Left renal cortex interstitium (tissue), 4 donors: ENCODE data around the gene RPL28. TPM values are rescaled to one million over a fixed set of nuclear protein-coding genes. Genes with fewer than 3 reads are reported as not detected.

Source experiments
- DNase-seq, 4 donors: peaks; one replicate each; pipeline ENCODE4 v3.0.0-alpha.2; 2013; ENCODE audit warnings: low read depth in 4 of 4, low spot score in 2 of 4, missing footprints in 1 of 4
- polyA plus RNA-seq, 4 donors: library from polyadenylated mRNA; unstranded; fragments of 120-200 nt; gene quantifications; one replicate each; pipeline ENCODE4 v1.2.1, GENCODE V29; 2013; ENCODE audit not compliant: insufficient read length in 4 of 4

The RPL28 gene
- polyA plus RNA-seq = 1,000 to 10,000 TPM in 3 of 4 donors, 100 to 1,000 TPM in 1; 826 to 1,568 (median 1,229) TPM

DNA sequence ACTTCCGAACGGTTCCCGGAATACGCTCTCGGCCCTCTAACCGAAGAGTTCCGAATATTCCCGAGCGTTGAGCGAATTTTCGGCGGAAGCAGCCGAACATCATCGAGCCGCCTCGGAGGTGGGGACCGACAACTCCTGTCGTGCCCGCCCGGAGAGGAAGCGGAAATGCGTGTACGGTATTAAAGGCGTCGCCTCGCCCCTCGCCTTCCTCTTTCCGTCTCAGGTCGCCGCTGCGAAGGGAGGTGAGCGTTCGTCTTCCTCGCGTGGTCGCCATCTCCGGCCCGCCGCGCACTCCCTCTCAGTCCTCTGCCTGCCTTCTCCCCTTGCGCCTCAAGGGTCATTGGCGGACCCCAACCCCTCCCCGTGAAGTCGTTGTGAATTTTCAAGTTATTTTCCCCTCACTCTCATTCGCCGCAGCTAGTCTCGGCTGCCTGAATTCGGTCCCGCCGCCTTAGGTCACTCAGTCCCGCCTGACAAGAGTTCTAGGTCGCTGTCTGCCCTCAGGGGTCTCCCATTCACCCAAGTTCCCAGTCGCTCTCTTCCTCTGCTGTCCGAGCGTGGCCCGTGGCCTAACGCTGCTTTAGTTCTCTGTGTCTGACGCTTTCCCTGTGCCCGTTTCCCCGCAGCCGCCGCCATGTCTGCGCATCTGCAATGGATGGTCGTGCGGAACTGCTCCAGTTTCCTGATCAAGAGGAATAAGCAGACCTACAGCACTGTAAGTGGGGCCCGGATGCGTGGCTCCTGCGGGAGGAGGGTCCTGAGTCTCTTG, at the start of gene RPL28:
RPL28 (plus strand) TSS at position 209 of the 769 bp plus-strand sequence; CDS start at position 635, 426 bp downstream.
- peak; percentile 97 to 99 (median 98) for DNase-seq

DNA sequence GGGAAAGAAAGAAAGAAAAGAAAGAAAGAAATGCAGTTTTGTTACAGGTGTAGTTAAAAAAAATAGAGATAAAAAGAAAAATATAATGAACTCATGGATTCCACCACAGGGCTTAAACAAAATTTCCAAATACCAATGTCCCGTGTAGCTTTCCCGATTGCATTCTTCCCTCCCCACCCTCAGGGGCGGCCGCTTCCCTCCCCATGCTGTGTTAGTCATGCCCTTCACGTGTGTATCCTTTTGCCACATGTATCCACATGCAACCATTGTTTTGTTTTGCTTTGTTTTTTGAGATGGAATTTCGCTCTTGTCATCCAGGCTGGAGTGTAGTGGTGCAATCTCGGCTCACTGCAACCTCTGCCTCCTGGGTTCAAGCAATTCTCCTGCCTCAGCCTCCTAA, 49.6 kb upstream of the RPL28 start:
- DNase-seq = no peak

DNA sequence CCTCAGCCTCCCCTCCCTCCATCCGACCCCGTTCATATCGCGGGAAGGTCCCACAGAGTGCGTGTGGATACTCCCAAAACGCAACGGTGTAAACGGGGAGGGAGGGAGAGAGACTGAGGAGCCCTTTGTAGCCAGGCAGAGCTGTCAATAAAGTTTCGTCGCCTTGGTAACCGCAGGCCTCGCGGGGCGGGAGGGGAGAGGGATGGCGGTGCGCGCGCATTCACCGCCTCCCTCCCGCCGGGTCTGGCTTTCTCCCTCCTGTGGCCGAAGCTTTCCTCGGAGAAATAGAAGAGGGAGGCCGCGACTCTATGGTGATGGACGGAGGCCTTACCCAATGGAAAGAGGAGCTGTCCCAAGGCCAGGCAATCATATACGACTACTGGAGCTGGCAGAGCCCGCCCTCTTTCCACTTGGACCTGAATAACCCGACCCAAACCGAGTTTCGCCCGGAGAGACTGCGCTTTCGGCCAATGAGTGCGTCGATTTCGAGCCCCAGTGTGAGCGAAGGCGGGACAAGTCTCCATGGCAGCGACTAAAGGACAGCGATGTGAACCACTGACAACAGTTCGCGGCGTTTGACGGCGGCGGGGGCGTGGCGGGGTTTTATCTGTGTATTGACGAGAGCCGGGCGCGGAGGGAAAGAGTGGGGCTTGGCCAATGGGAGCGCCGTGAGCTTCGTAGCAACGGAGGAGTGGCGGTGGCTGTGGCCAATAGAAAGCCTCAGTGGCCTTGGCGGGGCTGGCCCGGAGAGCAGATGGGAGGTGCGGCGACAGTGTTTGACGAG, 46.4 kb upstream of the RPL28 start, which contains the start of gene KMT5C:
KMT5C (plus strand) TSS at position 772 of the 784 bp plus-strand sequence. CDS start 2,061 bp downstream, outside the sequence.
- DNase-seq = peak; percentile 100

DNA sequence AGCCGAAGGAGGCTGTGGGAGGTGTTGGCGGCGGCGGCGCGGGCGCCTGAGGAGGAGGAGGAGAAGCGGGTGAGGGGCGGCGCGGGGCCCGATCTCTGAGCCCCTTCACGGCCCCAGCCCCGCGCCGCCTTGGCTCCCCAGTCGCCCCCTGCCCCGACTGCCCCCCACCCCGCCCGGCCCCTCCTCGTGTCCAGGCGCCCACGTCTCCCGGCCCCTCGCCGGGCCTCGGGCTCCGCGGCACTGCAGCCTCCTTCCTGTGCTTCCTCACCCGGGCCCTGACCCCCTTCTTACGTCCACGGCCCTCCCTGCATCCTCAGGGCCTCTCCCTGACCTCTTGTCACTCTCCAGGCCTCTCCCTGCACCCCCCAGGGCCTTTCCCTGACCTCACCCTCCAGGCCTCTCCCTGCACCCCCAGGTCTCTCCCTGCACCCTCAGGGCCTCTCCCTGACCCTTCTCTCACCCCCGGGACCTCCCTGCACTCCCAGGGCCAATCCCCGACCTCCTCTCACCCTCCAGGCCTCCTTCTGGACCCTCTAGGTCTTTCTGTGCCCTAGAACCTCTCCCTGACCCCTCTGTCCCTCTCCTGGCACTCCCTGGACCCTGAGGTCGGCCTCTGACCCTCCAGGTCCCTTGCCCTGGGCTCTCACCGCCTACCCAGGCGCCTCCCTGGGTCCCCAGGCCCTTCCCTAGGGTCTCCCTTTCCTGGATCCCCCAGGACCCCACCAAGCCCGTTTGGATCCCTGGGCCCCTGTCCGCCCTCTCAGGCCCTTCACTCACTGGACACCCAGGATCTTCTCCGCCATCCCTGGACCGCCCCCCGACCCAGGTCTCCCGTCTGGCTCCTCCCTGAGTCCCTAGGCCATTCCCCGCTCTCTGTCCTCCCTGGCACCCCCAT, 45.6 kb upstream of the RPL28 start:
- DNase-seq = no peak

DNA sequence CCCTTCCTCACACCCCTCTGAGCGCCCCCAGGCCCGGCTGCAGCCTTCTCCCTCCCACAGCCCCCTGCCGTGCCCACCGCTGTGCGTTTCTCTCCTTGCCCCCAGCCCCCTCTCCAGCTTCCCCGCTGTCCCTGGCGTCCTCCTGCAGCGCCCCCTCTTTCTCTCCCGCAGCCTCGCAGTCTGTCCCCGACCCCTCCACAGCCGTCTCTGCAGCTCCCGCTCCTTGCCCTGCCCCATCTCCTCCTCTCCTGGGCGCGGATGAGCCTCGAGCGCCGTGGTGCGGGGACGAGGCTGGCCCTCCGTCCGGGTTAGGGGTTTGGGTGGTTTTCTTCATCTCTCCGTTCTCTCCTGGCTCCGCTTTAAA, 45.0 kb upstream of the RPL28 start:
- no peak for DNase-seq

DNA sequence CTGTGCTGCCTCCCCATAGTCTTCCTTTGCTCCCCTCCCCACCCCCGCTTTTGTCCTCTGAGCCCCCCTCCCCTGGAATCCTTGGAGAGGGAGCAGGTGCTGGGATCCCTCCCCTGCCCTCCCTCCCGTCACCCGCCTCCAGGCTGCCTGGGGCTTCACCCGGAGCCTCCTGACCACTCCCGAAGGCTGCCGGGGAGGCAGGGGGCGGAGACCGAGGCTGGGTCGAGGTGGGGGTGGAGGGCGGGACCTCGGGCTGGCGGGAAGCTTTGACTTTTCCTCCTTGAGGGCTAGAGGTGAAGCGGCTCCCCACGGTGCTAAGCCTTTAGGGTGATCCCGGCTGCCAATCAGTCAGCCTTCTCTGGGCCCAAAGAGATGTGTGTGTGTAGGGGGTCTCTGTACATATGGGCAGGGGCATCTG, 44.6 kb upstream of the RPL28 start:
- DNase-seq = peak in 1 of 4 donors; percentile 49

DNA sequence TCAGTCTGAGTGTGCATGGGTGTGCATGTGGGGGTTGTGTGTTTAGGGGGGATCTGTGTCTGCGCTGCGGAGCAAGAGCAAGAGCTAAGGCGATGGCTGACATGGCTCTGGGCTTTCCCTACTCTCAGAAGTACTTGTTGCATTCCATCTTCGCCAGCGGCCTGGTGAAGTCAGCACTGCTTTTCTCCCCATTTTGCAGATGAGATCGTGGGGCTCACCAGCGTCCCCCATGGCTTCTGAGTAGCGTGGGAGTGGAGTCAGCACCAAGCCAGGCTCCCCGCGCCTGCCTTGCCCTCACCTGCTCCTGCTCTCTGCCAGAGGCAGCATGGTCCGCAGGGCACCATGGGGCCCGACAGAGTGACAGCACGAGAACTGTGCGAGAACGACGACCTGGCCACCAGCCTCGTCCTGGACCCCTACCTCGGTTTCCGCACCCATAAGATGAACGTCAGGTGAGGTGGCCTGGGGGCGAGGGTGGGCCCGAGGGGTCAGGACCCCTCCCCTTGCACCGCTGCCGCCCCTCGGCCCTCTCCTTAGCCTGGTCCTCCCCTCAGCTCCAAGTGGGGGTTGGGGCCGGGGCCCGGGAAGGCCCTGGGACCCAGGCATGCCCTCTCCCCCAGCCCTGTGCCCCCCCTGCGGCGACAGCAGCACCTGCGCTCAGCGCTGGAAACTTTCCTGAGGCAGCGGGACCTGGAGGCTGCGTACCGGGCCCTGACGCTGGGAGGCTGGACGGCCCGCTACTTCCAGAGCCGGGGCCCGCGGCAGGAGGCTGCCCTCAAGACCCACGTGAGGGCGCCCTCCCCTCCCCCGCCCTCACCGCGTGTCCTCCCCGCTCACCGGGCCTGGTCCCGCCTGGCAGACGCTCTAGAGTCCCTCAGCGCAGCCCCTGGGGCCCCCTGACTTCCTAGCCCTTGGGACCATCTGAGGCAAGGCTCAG, 43.9 kb upstream of the RPL28 start:
- DNase-seq = no peak

DNA sequence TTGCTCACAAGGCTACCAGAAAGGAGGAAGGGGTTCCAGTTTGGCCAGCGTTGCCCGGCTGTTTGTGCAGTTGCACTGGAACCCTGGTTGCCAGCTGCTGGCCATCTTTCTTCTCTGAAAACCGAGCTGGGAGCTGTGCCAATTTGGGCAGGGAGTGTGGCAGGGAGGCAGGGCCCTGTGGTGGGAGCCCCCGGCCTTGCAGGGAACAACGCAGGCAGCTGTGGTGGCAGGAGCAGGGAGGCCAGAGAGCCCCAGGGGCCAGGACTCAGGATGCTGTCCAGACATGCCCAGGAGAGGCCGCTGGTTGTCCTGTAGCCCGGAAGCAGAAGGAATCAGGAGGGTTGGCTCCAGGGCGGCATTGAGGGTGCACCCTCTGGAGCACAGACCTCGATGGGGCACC, 41.3 kb upstream of the RPL28 start:
- no peak for DNase-seq

DNA sequence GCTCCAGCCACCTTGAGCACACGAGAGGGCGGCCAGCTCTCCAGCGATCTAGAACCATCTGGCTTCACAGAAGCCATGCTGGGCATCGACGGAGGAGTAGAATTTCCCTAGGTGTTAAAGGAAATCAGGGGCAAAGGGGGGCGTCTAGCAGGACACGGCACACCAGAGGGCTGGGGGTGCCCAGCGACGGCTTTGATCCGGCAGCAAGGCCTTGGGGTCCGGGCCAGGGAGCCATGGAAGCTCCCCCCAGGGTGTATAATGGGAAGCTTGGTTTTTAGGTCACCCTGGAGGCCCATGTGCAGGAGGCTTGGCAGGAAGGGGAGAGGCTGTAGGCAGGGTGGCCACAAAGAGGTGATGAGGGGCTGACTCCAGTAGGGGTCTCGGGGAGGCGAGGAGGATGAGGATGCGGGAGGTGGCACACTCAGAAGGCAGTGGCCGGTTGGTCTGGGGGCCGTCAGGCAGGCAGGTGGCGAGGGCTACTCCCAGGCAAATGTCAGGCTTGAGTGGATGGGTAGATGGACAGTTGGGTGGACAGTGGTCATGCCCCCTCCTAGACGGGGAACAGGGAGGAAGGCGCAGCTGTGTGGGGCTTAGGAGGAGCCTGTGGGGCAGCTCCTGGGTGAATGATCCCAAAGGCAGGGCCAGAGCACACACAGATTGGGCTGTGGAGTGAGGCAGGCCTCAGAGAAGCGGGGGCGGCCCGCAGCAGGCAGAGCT, 40.5 kb upstream of the RPL28 start:
- DNase-seq = no peak

DNA sequence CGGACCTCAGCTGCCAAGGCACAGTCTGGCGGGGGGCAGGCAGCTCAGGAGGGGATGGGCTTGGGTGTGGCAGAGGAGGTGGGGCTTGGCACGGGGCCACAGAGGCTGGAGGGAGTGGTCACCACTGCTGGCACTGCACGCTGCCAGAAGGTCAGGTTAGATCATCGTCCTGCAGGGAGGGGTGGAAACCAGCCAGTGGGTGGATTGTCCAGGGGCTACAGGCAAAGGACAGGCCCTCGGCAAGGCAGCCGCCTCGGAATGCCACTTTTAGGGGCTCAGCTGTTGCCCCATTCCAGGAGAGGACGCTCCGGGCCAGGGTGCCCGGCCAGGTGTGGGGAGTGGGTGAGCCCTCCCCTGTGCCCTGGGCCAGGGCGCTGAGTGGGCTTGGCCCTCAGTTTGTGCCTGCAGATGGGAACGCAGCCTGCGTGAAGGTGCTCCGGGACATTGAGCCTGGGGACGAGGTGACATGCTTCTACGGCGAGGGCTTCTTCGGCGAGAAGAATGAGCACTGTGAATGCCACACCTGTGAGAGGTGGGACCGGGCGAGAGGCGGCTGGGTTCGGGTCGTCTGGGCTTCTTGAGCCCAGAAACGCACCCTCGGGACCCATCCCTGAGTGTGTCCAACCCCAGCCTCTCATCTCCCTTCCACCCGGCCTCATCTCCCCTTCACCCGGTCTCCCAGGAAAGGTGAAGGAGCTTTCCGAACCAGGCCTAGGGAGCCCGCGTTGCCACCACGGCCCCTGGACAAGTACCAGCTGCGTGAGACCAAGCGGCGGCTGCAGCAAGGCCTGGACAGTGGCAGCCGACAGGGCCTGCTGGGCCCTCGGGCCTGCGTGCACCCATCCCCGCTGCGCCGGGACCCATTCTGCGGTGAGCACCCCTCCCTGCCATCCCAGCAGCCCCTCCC, 39.7 kb upstream of the RPL28 start:
- DNase-seq = no peak

DNA sequence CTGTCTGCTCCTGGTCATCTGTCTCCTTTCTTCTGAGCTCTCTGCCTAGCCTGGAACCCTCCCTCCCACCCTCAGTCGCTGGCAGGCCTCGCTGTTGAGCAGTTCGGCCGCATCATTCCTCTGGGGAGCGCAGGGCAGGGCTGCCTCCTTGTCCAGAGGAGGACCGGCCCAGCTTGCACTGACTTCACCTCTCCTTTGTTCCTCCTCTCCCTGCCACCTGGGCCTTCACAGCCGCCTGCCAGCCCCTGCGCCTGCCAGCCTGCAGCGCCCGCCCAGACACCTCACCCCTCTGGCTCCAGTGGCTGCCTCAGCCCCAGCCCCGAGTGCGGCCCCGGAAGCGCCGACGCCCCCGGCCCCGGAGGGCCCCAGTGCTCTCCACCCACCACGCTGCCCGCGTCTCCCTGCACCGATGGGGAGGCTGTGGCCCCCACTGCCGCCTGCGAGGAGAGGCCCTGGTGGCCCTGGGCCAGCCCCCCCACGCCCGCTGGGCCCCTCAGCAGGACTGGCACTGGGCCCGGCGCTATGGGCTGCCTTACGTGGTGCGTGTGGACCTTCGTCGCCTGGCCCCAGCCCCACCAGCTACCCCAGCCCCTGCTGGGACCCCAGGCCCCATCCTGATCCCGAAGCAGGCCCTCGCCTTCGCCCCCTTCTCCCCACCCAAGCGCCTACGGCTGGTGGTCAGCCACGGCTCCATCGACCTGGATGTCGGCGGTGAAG, 38.8 kb upstream of the RPL28 start:
- no peak for DNase-seq

DNA sequence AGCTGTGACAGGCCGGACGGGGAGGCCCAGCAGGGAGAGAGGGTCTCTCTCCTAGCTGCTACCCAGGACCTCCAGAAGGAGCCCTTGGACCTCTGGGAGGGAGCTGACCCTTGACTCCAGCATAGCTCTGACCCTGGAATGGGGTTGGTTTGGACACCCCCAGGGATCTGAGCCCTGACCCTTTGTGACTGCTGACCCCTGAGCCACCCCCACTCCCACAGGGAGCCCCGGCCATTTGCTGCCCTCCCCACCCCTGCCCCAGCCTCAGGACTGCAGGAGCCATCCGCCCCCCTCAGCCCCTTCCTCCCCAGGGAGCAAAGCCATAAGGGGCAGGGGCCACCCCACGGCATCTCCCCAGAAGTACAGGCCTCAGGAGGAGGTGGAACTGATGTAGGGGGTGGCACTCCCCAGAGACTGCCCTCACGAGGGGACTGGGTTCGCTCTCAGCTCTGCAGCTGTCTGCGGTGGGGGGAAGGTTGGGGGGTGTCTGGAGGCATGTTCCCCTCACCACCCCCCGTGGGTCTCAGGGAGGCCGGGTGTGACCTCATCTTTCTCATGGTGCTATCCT, 38.2 kb upstream of the RPL28 start:
- no peak for DNase-seq

DNA sequence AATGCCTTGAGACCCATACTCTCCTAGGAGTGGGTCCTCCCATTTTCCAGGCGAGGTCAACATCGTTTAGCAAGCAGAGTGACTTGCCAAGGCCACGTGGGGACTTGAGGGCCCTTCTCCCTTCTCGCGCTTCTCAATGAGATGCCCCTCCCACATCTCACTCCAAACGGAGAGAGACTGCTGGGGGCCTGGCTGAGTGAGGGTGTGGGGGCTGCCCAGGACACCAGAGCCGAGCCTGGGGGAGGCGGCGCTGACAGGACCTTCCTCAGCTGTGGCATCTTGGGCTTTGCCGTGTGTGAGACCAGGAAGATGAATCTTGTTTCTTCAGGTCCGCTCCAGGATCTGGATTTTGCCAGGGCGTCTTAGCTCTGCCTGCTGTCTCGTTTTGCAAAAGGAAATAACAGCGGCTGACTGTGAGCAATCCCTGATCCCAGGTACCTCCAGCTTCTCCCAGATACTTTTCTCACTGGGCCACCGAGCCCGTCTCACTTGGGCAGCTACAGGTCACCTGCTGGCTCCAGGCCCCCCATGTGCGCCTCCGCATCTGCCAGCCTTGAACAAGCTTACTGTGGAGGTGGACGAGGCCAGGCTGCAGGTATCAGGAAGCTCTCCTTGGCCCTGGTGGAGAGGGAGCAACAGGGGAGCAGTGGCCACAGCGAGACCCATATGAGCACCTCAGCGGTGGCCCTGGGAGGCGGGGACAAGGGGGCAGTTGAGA, 37.3 kb upstream of the RPL28 start:
- no peak for DNase-seq

DNA sequence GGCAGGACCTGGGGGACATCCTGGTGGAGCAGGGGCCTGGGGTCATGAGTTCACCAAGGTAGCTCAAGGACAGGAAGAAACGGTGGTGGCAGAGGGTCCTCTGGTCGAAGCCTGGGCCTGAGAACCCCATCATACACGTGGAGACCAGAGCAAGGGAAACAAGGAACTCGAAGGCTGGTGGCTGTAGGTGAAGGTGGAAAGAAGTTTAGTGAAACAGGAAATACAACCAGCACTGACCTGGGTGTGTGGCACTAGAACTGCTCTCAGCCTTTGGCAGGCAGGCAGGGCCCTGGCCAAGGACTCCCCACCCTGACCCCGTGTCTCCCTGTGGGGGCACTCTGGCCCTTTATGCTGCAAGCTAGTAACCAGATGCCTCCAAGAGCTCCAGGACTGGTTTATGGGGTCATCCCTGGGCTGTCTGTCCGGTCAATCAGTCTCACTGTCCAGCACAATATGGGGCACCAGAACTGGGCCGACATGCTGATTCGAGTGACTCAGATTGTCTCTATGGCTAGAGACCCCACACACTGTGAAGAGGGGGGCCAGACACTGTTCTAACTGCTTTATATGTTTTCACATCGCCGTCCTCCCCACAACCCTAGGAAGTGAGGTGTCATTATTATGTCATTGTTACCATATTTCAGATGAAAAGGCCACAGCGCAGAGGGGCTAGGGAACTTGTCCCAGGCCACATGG, 35.0 kb upstream of the RPL28 start:
- no peak for DNase-seq

DNA sequence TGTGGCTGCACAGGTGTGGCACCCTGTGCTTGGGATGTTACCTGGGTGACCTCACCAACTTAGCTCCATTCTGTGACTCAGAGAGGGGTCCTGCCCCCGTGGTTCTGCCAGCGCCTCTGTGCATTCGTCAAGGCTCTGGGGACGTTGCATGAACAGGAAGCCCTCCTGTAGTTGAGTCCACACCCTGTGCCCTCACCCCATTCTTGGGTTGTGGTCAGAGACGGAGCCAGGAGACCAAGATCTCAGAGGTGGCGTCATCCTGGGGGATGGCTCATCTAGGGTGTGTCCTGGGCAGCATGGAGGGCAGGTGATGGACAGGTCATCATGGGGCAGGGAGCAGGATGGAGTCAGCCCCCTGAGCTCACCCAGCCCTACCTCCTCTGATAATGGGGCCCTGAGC, 33.7 kb upstream of the RPL28 start:
- DNase-seq = no peak
